HG02610 (cell line): Measurements from ENCODE around the gene SCP2.

Experiments used
- ATAC-seq: cut with Tn5 transposase; IDR thresholded peaks from one replicate; pipeline ENCODE4 v1.9.1; 2021; ENCODE audit warnings: mild to moderate bottlenecking, moderate library complexity; ENCODE audit not compliant: unreplicated experiment

The SCP2 gene

GRCh38 chr1:53026254-53026653 lies 99.2 kb downstream of the SCP2 start:
- no peak for ATAC-seq

GRCh38 chr1:53031732-53032131 lies 104.7 kb downstream of the SCP2 start:
- ATAC-seq: no peak

GRCh38 chr1:53037159-53037558 lies 110.1 kb downstream of the SCP2 start:
- no peak for ATAC-seq

- ATAC-seq: no peak
Observed at GRCh38 chr1:53038566-53038965, 111.5 kb downstream of the SCP2 start.

GRCh38 chr1:53043271-53043670 lies 116.2 kb downstream of the SCP2 start:
- no peak for ATAC-seq

- ATAC-seq: no peak
Observed at GRCh38 chr1:53044926-53045325, 117.8 kb downstream of the SCP2 start.

- ATAC-seq: no peak
Observed at GRCh38 chr1:53046930-53047329, 119.9 kb downstream of the SCP2 start.

- no peak for ATAC-seq
Observed at GRCh38 chr1:53047737-53048736, 121.0 kb downstream of the SCP2 start.

- ATAC-seq: no peak
Observed at GRCh38 chr1:53048960-53049573, 122.0 kb downstream of the SCP2 start.

- no peak for ATAC-seq
Observed at GRCh38 chr1:53049574-53049967, 122.5 kb downstream of the SCP2 start.

GRCh38 chr1:53050310-53050709 lies 123.2 kb downstream of the SCP2 start:
- no peak for ATAC-seq

- no peak for ATAC-seq
Observed at GRCh38 chr1:53051676-53052075, 124.6 kb downstream of the SCP2 start.

GRCh38 chr1:53057127-53057526 lies 130.1 kb downstream of the SCP2 start:
- ATAC-seq: no peak

GRCh38 chr1:53060579-53060978 lies 133.5 kb downstream of the SCP2 start:
- ATAC-seq: no peak

GRCh38 chr1:53061123-53061858 lies 134.2 kb downstream of the SCP2 start:
- no peak for ATAC-seq

GRCh38 chr1:53061859-53062707 lies 135.0 kb downstream of the SCP2 start, which contains the start of gene PODN:
TSS of gene PODN (plus strand) at chr1:53062213. CDS start at chr1:53069856, 7,643 bp downstream.
- no peak for ATAC-seq

GRCh38 chr1:53062708-53063591 lies 135.9 kb downstream of the SCP2 start:
- ATAC-seq: no peak

GRCh38 chr1:53063744-53064515 lies 136.9 kb downstream of the SCP2 start:
- ATAC-seq: no peak

- ATAC-seq: no peak
Observed at GRCh38 chr1:53065391-53065790, 138.3 kb downstream of the SCP2 start.
